HL-60 (cell line): ENCODE data around the gene CNTN1.

Experiments used
- CTCF ChIP-seq: IDR thresholded peaks from one replicate; pipeline ENCODE4 v1.5.1; 2011; ENCODE audit warnings: low read length, control low read depth, inconsistent platforms; ENCODE audit not compliant: insufficient read depth
- POLR2AphosphoS5 ChIP-seq: IDR thresholded peaks from 2 replicates; pipeline ENCODE4 v1.6.1; 2012; ENCODE audit warnings: low read depth

- TF ChIP-seq CTCF (no peak), POLR2AphosphoS5 (no peak)
Measured at GRCh38 chr12:40663781-40664180, 28.5 kb upstream of the CNTN1 start.
